Loucy (cell line): Measurements from ENCODE around the gene RRM1.

Source experiments
- EZH2phosphoT487 ChIP-seq: fragments of 200-600 bp; IDR thresholded peaks from 2 replicates; pipeline ENCODE4 v1.6.1; 2018; ENCODE audit warnings: antibody characterized with exemption, mild to moderate bottlenecking, moderate library complexity, borderline replicate concordance
- TF ChIP-seq, protein P1 (sequence below): fragments of 200-600 bp; sonication (generic); conservative IDR thresholded peaks from 2 replicates; pipeline ENCODE4 v1.5.1; 2014; ENCODE audit warnings: mild to moderate bottlenecking, antibody characterized with exemption, low read length

DNA sequence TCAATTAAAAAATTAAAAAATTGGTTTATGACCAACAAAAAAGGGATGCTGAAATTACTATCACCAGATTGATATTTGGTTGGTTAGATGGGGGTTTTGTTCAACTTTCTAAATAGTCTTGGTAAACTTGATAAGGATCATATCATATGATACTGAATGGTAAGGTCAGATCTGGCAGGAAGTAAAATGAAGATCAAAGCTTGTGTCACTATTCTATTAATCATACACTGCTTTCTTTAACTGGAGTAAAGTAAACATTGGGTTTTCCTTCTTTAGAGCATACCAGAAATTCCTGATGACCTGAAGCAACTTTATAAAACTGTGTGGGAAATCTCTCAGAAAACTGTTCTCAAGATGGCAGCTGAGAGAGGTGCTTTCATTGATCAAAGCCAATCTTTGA, 40.2 kb downstream of the RRM1 start:
- TF ChIP-seq, protein P1, sequence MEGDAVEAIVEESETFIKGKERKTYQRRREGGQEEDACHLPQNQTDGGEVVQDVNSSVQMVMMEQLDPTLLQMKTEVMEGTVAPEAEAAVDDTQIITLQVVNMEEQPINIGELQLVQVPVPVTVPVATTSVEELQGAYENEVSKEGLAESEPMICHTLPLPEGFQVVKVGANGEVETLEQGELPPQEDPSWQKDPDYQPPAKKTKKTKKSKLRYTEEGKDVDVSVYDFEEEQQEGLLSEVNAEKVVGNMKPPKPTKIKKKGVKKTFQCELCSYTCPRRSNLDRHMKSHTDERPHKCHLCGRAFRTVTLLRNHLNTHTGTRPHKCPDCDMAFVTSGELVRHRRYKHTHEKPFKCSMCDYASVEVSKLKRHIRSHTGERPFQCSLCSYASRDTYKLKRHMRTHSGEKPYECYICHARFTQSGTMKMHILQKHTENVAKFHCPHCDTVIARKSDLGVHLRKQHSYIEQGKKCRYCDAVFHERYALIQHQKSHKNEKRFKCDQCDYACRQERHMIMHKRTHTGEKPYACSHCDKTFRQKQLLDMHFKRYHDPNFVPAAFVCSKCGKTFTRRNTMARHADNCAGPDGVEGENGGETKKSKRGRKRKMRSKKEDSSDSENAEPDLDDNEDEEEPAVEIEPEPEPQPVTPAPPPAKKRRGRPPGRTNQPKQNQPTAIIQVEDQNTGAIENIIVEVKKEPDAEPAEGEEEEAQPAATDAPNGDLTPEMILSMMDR: no peak
- TF ChIP-seq EZH2phosphoT487: no peak
